K562 (cell line): ENCODE measurements around the gene HOXB5. TPM values are rescaled to one million over a fixed set of nuclear protein-coding genes. Genes with fewer than 3 reads are reported as not detected.
A peak's percentile ranks its signal among the peaks of the same experiment; 100 is the strongest.

Experiments
- BCLAF1 ChIP-seq, 2 experiments: fragments of 450-650 bp in 1 of 2; IDR thresholded peaks; 2 replicates each; pipeline ENCODE4 v1.6.1; 2011 to 2017; ENCODE audit warnings: low read depth in 2 of 2, antibody characterized with exemption in 1 of 2, borderline replicate concordance in 1 of 2, low read length in 1 of 2, mild to moderate bottlenecking in 1 of 2, mixed read lengths in 1 of 2; ENCODE audit not compliant: control insufficient read depth in 1 of 2
- BHLHE40 ChIP-seq: IDR thresholded peaks from 2 replicates; pipeline ENCODE4 v1.6.1; 2011; ENCODE audit warnings: low read length, improper control_type of control experiment
- NFRKB ChIP-seq: fragments of 450-650 bp; IDR thresholded peaks from 2 replicates; pipeline ENCODE4 v1.6.1; 2016; ENCODE audit warnings: low read depth
- PBX2 ChIP-seq, 2 experiments: IDR thresholded peaks in 1 of 2; conservative IDR thresholded peaks in 1 of 2; 2 replicates each; pipeline ENCODE4 v1.6.1; 2016; ENCODE audit warnings: low read depth in 2 of 2, mild to moderate bottlenecking in 1 of 2, missing compliant biosample characterization in 1 of 2, missing genetic modification characterization in 1 of 2, moderate library complexity in 1 of 2
- TEAD1 ChIP-seq, 2 experiments: fragments of 450-650 bp in 1 of 2; sonication (generic) in 1 of 2; formaldehyde crosslinking; IDR thresholded peaks; 2 replicates each; pipeline versions ENCODE4 v1.4.0 to v1.8.0; 2020 to 2022; ENCODE audit warnings: mild to moderate bottlenecking in 2 of 2, missing genetic modification reagents in 1 of 2
- ZFPM2 ChIP-seq: fragments of 250-450 bp; sonication (Bioruptor Pico); IDR thresholded peaks from 2 replicates; pipeline ENCODE4 v1.5.1; 2022; ENCODE audit warnings: mild to moderate bottlenecking
- ZKSCAN1 ChIP-seq: fragments of 150-350 bp; IDR thresholded peaks from 2 replicates; pipeline ENCODE4 v1.6.1; 2016; ENCODE audit warnings: low read depth, low read length
- ZNF644 ChIP-seq: fragments of 200-800 bp; sonication (Bioruptor generic); IDR thresholded peaks from 2 replicates; pipeline ENCODE4 v1.6.1; 2016; ENCODE audit warnings: low read depth, missing genetic modification characterization, missing compliant biosample characterization
- polyA plus RNA-seq, 8 experiments: library from polyadenylated mRNA; depleted of rRNA in 4 of 8; stranded (reverse) in 5 of 8; unstranded in 3 of 8; fragments of >200 nt; fragmentation: Nextera tagmentation in 2 of 8; fragmentation: Illumina TruSeq in 1 of 8; extraction: Ambion mirVana in 2 of 8; extraction: Trizol in 1 of 8; gene quantifications; 2 replicates each; pipeline versions ENCODE4 v1.2.1 to v1.2.3, GENCODE V29; 2011 to 2014; ENCODE audit warnings: inconsistent platforms in 1 of 8, missing spikeins in 1 of 8
- total RNA-seq, 7 experiments: library from RNA; depleted of rRNA in 6 of 7; stranded (reverse); fragments of >200 nt in 6 of 7; fragmentation: Illumina TruSeq in 2 of 7; extraction: Trizol in 2 of 7; gene quantifications; 2 replicates each; pipeline versions ENCODE4 v1.2.1 to v1.2.3, GENCODE V29; 2011 to 2021; ENCODE audit warnings: low replicate concordance in 1 of 7
- TF ChIP-seq, protein P1 (sequence below): fragments of 200-400 bp; formaldehyde crosslinking; IDR thresholded peaks from 2 replicates; pipeline ENCODE4 v1.6.1; 2017; ENCODE audit warnings: mild to moderate bottlenecking, low read depth, low read length, moderate library complexity

HOXB5 gene
- total and polyA plus RNA-seq, 9 of the 15 experiments (the other 6 are each of a cell fraction or from before 2014, with no cell fraction given) = 0.24 to 2.7 (median 0.65) TPM

- TF ChIP-seq NFRKB (0 out of 2 replicates have a peak, but pooled peaks have one; percentile 42), BHLHE40 (no peak), ZFPM2 (no peak), PBX2 (CRISPR knock-in tag; IDR thresholded peaks at IDR 0.05; ENCODE audit: low read depth) (no peak), PBX2 (tag; conservative IDR thresholded peaks at IDR 0.05; ENCODE audit: low read depth) (no peak), BCLAF1 (IDR thresholded peaks at IDR 0.05; ENCODE audit: borderline replicate concordance in 1 of 2, control insufficient read depth in 1 of 2, low read depth in 2 of 2, low read length in 1 of 2) (no peak), TEAD1 (CRISPR knock-in tag; IDR thresholded peaks at IDR 0.05) (no peak), ZNF644 (tag) (no peak), ZKSCAN1 (no peak)
- TF ChIP-seq, protein P1, sequence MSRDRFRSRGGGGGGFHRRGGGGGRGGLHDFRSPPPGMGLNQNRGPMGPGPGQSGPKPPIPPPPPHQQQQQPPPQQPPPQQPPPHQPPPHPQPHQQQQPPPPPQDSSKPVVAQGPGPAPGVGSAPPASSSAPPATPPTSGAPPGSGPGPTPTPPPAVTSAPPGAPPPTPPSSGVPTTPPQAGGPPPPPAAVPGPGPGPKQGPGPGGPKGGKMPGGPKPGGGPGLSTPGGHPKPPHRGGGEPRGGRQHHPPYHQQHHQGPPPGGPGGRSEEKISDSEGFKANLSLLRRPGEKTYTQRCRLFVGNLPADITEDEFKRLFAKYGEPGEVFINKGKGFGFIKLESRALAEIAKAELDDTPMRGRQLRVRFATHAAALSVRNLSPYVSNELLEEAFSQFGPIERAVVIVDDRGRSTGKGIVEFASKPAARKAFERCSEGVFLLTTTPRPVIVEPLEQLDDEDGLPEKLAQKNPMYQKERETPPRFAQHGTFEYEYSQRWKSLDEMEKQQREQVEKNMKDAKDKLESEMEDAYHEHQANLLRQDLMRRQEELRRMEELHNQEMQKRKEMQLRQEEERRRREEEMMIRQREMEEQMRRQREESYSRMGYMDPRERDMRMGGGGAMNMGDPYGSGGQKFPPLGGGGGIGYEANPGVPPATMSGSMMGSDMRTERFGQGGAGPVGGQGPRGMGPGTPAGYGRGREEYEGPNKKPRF = no peak
These were observed 38.9 kb downstream of the HOXB5 start (continued) for GRCh38 chr17:48554412-48555257.
